ENCODE results near the gene UBE2QL1. TPM values are rescaled to one million over a fixed set of nuclear protein-coding genes. Genes with fewer than 3 reads are reported as not detected.

Gene UBE2QL1
- total RNA-seq, 2 experiments from 2014 or later: 0.33 to 0.45 TPM

- no peak overlapping the region for H3K4me3 ChIP-seq (ENCODE audit: low read length)
- no peaks in the 10 kb centered on the region for H3K36me3 ChIP-seq (ENCODE audit: insufficient read depth, low read length)
- H3K27ac ChIP-seq (ENCODE audit: low read depth in 1 of 2, low read length in 2 of 2): no peak overlapping the region
- Mint-ChIP-seq H3K27ac (peak overlapping the region; percentile 82), H3K4me3 (no peak overlapping the region), H3K27me3 (peaks cover 5% of the 10 kb centered on the region), H3K4me1 (ENCODE audit: low read depth) (peaks cover 28% of the 10 kb centered on the region), H3K9me3 (no peaks in the 10 kb centered on the region), H3K36me3 (ENCODE audit: low read depth) (no peaks in the 10 kb centered on the region)
- H3K9me3 ChIP-seq (ENCODE audit: control insufficient read depth in 1 of 2, insufficient read depth in 1 of 2, low read length in 2 of 2): peaks cover 0 to 6% of the 10 kb centered on the region in 2 experiments
- no peaks in the 10 kb centered on the region for H3K4me1 ChIP-seq (ENCODE audit: insufficient read depth, low read length)
- intact Hi-C loops (cut with DNase I, micrococcal nuclease): no loop called here
- ATAC-seq (ENCODE audit: poor library complexity): no peak
- ChIA-PET POLR2A (interaction anchor here (1.3 kb wide), 1 partner anchor 106 kb away, joined by 4 read pairs; the partner anchor contains the start of gene MED10), CTCF (no interaction called here)
- no peak for TF ChIP-seq CTCF (IDR thresholded peaks at IDR 0.05)
- no peaks in the 10 kb centered on the region for H3K27me3 ChIP-seq (ENCODE audit: control insufficient read depth in 1 of 2, insufficient read depth in 2 of 2, low read length in 2 of 2)
- DNase-seq: no peak
Observed at GRCh38 chr5:6484446-6484845, 35.8 kb downstream of the UBE2QL1 start.

- ATAC-seq (ENCODE audit: poor library complexity): no peak
Observed at GRCh38 chr5:6484899-6485298, 36.2 kb downstream of the UBE2QL1 start.

DNA sequence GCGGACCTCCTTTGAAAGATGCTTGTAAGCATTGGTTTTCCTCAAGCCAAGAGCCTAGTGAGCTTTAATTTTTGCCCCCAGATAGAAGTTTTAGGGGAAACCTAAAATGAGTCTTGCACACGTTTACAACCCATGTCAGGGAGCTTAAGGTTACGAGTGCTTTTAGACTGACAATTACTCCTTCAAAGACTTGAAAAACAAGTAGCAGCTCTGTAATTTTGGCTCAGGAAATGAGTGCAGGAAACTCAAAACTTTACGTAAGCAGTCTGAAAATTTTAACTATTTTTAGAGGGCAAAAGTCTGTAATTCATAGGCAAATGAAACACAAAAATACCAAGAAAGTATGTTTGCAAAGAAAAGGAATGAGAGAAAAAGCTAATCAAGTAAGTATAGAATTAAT is 36.8 kb downstream of the UBE2QL1 start:
- POLR2A ChIA-PET: interaction anchor here (1.3 kb wide), 1 partner anchor 107 kb away, joined by 4 read pairs; the partner anchor contains the start of gene MED10

More at GRCh38 chr5:6484899-6485298, 36.2 kb downstream of the UBE2QL1 start:
- Histone ChIP-seq H3K36me3 (ENCODE audit: insufficient read depth, low read length) (no peaks in the 10 kb centered on the region), H3K9me3 (ENCODE audit: control insufficient read depth in 1 of 2, insufficient read depth in 1 of 2, low read length in 2 of 2) (peaks cover 0 to 6% of the 10 kb centered on the region in 2 experiments), H3K4me3 (ENCODE audit: low read length) (no peak overlapping the region), H3K27ac (ENCODE audit: low read depth in 1 of 2, low read length in 2 of 2) (no peak overlapping the region), H3K27me3 (ENCODE audit: control insufficient read depth in 1 of 2, insufficient read depth in 2 of 2, low read length in 2 of 2) (no peaks in the 10 kb centered on the region), H3K4me1 (ENCODE audit: insufficient read depth, low read length) (no peaks in the 10 kb centered on the region)
- H3K27ac Mint-ChIP-seq: peak overlapping the region; percentile 82
- intact Hi-C loops (cut with DNase I, micrococcal nuclease): no loop called here
- CTCF ChIA-PET: no interaction called here
- no peak for TF ChIP-seq CTCF (IDR thresholded peaks at IDR 0.05)
- H3K36me3 Mint-ChIP-seq (ENCODE audit: low read depth): no peaks in the 10 kb centered on the region
- POLR2A ChIA-PET: interaction anchor here (1.3 kb wide), 1 partner anchor 106 kb away, joined by 4 read pairs; the partner anchor contains the start of gene MED10
- no peak overlapping the region for H3K4me3 Mint-ChIP-seq
- peaks cover 28% of the 10 kb centered on the region for H3K4me1 Mint-ChIP-seq (ENCODE audit: low read depth)
- no peak for DNase-seq
- peaks cover 5% of the 10 kb centered on the region for H3K27me3 Mint-ChIP-seq
- no peaks in the 10 kb centered on the region for H3K9me3 Mint-ChIP-seq

More for the DNA sequence above, 36.8 kb downstream of the UBE2QL1 start:
- H3K4me3 Mint-ChIP-seq: no peak overlapping the region
- no peaks in the 10 kb centered on the region for H3K36me3 Mint-ChIP-seq (ENCODE audit: low read depth)
- peaks cover 28% of the 10 kb centered on the region for H3K4me1 Mint-ChIP-seq (ENCODE audit: low read depth)
- Histone ChIP-seq H3K27ac (ENCODE audit: low read depth in 1 of 2, low read length in 2 of 2) (no peak overlapping the region), H3K27me3 (ENCODE audit: control insufficient read depth in 1 of 2, insufficient read depth in 2 of 2, low read length in 2 of 2) (no peaks in the 10 kb centered on the region), H3K4me3 (ENCODE audit: low read length) (no peak overlapping the region), H3K36me3 (ENCODE audit: insufficient read depth, low read length) (no peaks in the 10 kb centered on the region), H3K4me1 (ENCODE audit: insufficient read depth, low read length) (no peaks in the 10 kb centered on the region), H3K9me3 (ENCODE audit: control insufficient read depth in 1 of 2, insufficient read depth in 1 of 2, low read length in 2 of 2) (peaks cover 0 to 6% of the 10 kb centered on the region in 2 experiments)
- ATAC-seq (ENCODE audit: poor library complexity) (peak; percentile 80), DNase-seq (no peak)
- H3K27me3 Mint-ChIP-seq: peaks cover 5% of the 10 kb centered on the region
- no peaks in the 10 kb centered on the region for H3K9me3 Mint-ChIP-seq
- TF ChIP-seq CTCF (IDR thresholded peaks at IDR 0.05): no peak
- peak overlapping the region; percentile 82 for H3K27ac Mint-ChIP-seq
- CTCF ChIA-PET: no interaction called here
- intact Hi-C loops (cut with DNase I, micrococcal nuclease): no loop called here

Measured in CD4-positive, alpha-beta T cell (primary cell).